ENCODE measurements around the gene XBP1. TPM values are rescaled to one million over a fixed set of nuclear protein-coding genes. Genes with fewer than 3 reads are reported as not detected.
"Not testable (repeated sequence)": the region's sequence is repeated elsewhere in the genome, so short reads cannot be mapped to it uniquely, and the experiment has no call there.

Gene XBP1
- total RNA-seq (100 to 1,000 TPM; 134 to 612 (median 387) TPM), polyA plus RNA-seq (100 to 1,000 TPM; 193 to 230 (median 214) TPM)
- long read RNA-seq, donor 1, transcript XBP1-201 (5 exons, 1,850 nt): major isoform, 39 of 48 reads
- long read RNA-seq, donor 1, transcript XBP1-205 (2 exons, 520 nt): minor isoform, 7 of 48 reads
- long read RNA-seq, donor 1, partial matches to known transcripts: 0 of 48 reads
- long read RNA-seq, donor 1, other reads (novel, unspliced or antisense): 0 of 48 reads
- long read RNA-seq, donor 2, transcript XBP1-201 (5 exons, 1,850 nt): major isoform, 47 of 54 reads
- long read RNA-seq, donor 2, partial matches to known transcripts: 0 of 54 reads
- long read RNA-seq, donor 2, other reads (novel, unspliced or antisense): 0 of 54 reads
- long read RNA-seq, donor 3, transcript XBP1-201 (5 exons, 1,850 nt): major isoform, 41 of 50 reads
- long read RNA-seq, donor 3, transcript XBP1-205 (2 exons, 520 nt): minor isoform, 7 of 50 reads
- long read RNA-seq, donor 3, partial matches to known transcripts: 0 of 50 reads
- long read RNA-seq, donor 3, other reads (novel, unspliced or antisense): 0 of 50 reads
- long read RNA-seq, donor 4, transcript XBP1-201 (5 exons, 1,850 nt): major isoform, 8 of 8 reads
- long read RNA-seq, donor 4, partial matches to known transcripts: 0 of 8 reads
- long read RNA-seq, donor 4, other reads (novel, unspliced or antisense): 0 of 8 reads
- long read RNA-seq, donor 5, transcript XBP1-201 (5 exons, 1,850 nt): major isoform, 81 of 86 reads
- long read RNA-seq, donor 5, partial matches to known transcripts: 0 of 86 reads
- long read RNA-seq, donor 5, other reads (novel, unspliced or antisense): 0 of 86 reads
- long read RNA-seq, donor 6, transcript XBP1-201 (5 exons, 1,850 nt): major isoform, 136 of 156 reads
- long read RNA-seq, donor 6, transcript XBP1-205 (2 exons, 520 nt): minor isoform, 12 of 156 reads
- long read RNA-seq, donor 6, transcript XBP1-206 (2 exons, 2,173 nt): minor isoform, 7 of 156 reads
- long read RNA-seq, donor 6, partial matches to known transcripts: 0 of 156 reads
- long read RNA-seq, donor 6, other reads (novel, unspliced or antisense): 0 of 156 reads
- long read RNA-seq, donor 7, transcript XBP1-201 (5 exons, 1,850 nt): major isoform, 67 of 100 reads
- long read RNA-seq, donor 7, partial matches to known transcripts: 29 of 100 reads
- long read RNA-seq, donor 7, other reads (novel, unspliced or antisense): 0 of 100 reads
- long read RNA-seq, donor 8, transcript XBP1-206 (2 exons, 2,173 nt): minor isoform, 6 of 114 reads
- long read RNA-seq, donor 8, transcript XBP1-205 (2 exons, 520 nt): minor isoform, 9 of 114 reads
- long read RNA-seq, donor 8, transcript XBP1-201 (5 exons, 1,850 nt): major isoform, 85 of 114 reads
- long read RNA-seq, donor 8, partial matches to known transcripts: 12 of 114 reads
- long read RNA-seq, donor 8, other reads (novel, unspliced or antisense): 0 of 114 reads
- long read RNA-seq, donor 9, transcript XBP1-201 (5 exons, 1,850 nt): major isoform, 71 of 84 reads
- long read RNA-seq, donor 9, transcript XBP1-206 (2 exons, 2,173 nt): minor isoform, 6 of 84 reads
- long read RNA-seq, donor 9, transcript XBP1-205 (2 exons, 520 nt): minor isoform, 7 of 84 reads
- long read RNA-seq, donor 9, partial matches to known transcripts: 0 of 84 reads
- long read RNA-seq, donor 9, other reads (novel, unspliced or antisense): 0 of 84 reads
- long read RNA-seq, donor 10, transcript XBP1-201 (5 exons, 1,850 nt): major isoform, 32 of 32 reads
- long read RNA-seq, donor 10, partial matches to known transcripts: 0 of 32 reads
- long read RNA-seq, donor 10, other reads (novel, unspliced or antisense): 0 of 32 reads

GRCh38 chr22:28800308-28801041 lies at the start of gene XBP1:
Gene XBP1 (minus strand): TSS chr22:28800569.
- intact Hi-C loops (cut with DNase I; ENCODE audit: low total_unique reads): no loop called here
- peaks cover 33 to 64% (median 51%) of the 10 kb centered on the region in 4 donors for H3K4me1 ChIP-seq
- H3K27me3 ChIP-seq: no peaks in the 10 kb centered on the region
- H3K4me3 ChIP-seq: peak within 1 kb of the TSS; percentile 77 to 98 (median 87)
- H3K36me3 ChIP-seq: peaks cover 31 to 32% (median 31%) of the 10 kb centered on the region in 4 donors
- peak within 1 kb of the TSS; percentile 100 for H3K27ac ChIP-seq
- TF ChIP-seq POLR2AphosphoS5 (IDR thresholded peaks at IDR 0.05) (peak; percentile 99 to 100 (median 100)), EP300 (IDR thresholded peaks at IDR 0.05) (no peak), POLR2A (IDR thresholded peaks at IDR 0.05) (peak in 2 of 4 donors; percentile 79 to 90), CTCF (IDR thresholded peaks at IDR 0.05) (no peak)
- H3K9me3 ChIP-seq: no peaks in the 10 kb centered on the region
- WGBS, 5 donors: 0% methylated on average over 32 to 78 of the region's 78 CpGs
- DNase-seq: peak; percentile 96 to 99

- Histone ChIP-seq H3K4me1 (no peaks in the 10 kb centered on the region), H3K27me3 (no peaks in the 10 kb centered on the region), H3K9me3 (peaks cover 0 to 21% (median 11%) of the 10 kb centered on the region in 4 donors), H3K27ac (no peak overlapping the region), H3K36me3 (no peaks in the 10 kb centered on the region), H3K4me3 (no peak overlapping the region)
- WGBS, 5 donors: 95 to 99% (median 97%) methylated on average over 2 of the region's 2 CpGs
- no peak for TF ChIP-seq EP300 (IDR thresholded peaks at IDR 0.05)
- no peak for TF ChIP-seq POLR2A (IDR thresholded peaks at IDR 0.05)
- no peak for DNase-seq
- intact Hi-C loops (cut with DNase I; ENCODE audit: low total_unique reads): no loop called here
These were observed 46.6 kb upstream of the XBP1 start for GRCh38 chr22:28846994-28847393.

- 76 to 91% (median 82%) methylated on average over 2 of the region's 2 CpGs for WGBS, 5 donors
- H3K9me3 ChIP-seq: peaks cover 0 to 21% (median 11%) of the 10 kb centered on the region in 4 donors
These were observed 43.9 kb upstream of the XBP1 start for GRCh38 chr22:28844277-28844676.

GRCh38 chr22:28843633-28844032 lies 43.3 kb upstream of the XBP1 start:
- H3K9me3 ChIP-seq: peaks cover 0 to 21% (median 11%) of the 10 kb centered on the region in 4 donors
- intact Hi-C loops (cut with DNase I; ENCODE audit: low total_unique reads): no loop called here
- H3K4me3 ChIP-seq: no peak overlapping the region
- no peaks in the 10 kb centered on the region for H3K4me1 ChIP-seq
- no peak for TF ChIP-seq EP300 (IDR thresholded peaks at IDR 0.05)
- TF ChIP-seq CTCF (IDR thresholded peaks at IDR 0.05): no peak
- no peak for TF ChIP-seq POLR2AphosphoS5 (IDR thresholded peaks at IDR 0.05)
- TF ChIP-seq POLR2A (IDR thresholded peaks at IDR 0.05): no peak
- no peak overlapping the region for H3K27ac ChIP-seq
- no peak for DNase-seq
- H3K36me3 ChIP-seq: no peaks in the 10 kb centered on the region
- no peaks in the 10 kb centered on the region for H3K27me3 ChIP-seq
- WGBS, 5 donors: 61 to 76% (median 72%) methylated on average over 2 of the region's 2 CpGs

More at GRCh38 chr22:28844277-28844676, 43.9 kb upstream of the XBP1 start:
- H3K27me3 ChIP-seq; H3K4me3 ChIP-seq; H3K4me1 ChIP-seq; intact Hi-C loops (cut with DNase I; ENCODE audit: low total_unique reads); H3K36me3 ChIP-seq; DNase-seq; H3K27ac ChIP-seq: not testable (repeated sequence)
